GM21367 (cell line): Measurements from ENCODE around the gene AIF1L.

Experiments used
- ATAC-seq: cut with Tn5 transposase; IDR thresholded peaks from one replicate; pipeline ENCODE4 v1.9.1; 2021; ENCODE audit not compliant: unreplicated experiment

AIF1L gene

DNA sequence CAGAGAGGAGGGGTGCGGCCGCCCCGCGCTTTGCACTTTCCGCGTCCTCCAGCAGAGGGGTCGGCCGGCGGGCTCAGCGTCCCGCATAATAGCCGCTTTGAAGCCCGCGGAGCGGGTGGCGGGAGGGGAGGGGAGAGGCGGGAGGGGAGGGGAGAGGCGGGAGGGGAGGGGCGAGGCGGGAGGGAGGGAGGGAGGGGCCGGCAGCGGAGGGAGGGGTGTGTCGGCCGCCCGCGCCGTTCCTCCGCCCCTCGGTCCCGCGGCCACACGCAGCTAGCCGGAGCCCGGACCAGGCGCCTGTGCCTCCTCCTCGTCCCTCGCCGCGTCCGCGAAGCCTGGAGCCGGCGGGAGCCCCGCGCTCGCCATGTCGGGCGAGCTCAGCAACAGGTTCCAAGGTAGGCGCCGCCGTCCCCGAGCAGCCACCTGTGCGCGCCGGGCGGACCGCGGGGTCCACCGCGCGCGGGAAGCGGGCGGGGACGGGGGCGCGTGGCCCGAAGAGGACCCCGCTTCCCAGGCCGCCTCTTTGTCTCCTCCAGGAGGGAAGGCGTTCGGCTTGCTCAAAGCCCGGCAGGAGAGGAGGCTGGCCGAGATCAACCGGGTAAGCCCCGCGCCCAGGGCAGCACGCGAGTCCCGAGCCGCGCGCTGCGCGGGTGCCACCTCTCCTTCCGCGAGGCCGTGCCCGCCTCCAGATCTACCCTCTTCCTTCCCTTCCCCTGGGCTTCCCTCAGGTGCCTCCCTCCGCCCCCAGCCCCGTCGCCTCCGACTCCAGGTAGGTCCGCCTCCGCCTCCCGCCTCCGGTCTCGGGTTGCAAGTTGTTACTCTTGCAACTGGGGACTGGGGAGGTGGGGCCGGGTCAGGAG lies at the start of gene AIF1L:
AIF1L (plus strand) TSS at position 263 of the 857 bp plus-strand sequence; CDS start at position 362, 99 bp downstream.
- ATAC-seq = no peak

- ATAC-seq = no peak
Measured at GRCh38 chr9:131046581-131047202, 49.6 kb upstream of the AIF1L start.

GRCh38 chr9:131048332-131048731 lies 48.0 kb upstream of the AIF1L start:
- no peak for ATAC-seq

- ATAC-seq = no peak
Measured at GRCh38 chr9:131048820-131049219, 47.5 kb upstream of the AIF1L start.

DNA sequence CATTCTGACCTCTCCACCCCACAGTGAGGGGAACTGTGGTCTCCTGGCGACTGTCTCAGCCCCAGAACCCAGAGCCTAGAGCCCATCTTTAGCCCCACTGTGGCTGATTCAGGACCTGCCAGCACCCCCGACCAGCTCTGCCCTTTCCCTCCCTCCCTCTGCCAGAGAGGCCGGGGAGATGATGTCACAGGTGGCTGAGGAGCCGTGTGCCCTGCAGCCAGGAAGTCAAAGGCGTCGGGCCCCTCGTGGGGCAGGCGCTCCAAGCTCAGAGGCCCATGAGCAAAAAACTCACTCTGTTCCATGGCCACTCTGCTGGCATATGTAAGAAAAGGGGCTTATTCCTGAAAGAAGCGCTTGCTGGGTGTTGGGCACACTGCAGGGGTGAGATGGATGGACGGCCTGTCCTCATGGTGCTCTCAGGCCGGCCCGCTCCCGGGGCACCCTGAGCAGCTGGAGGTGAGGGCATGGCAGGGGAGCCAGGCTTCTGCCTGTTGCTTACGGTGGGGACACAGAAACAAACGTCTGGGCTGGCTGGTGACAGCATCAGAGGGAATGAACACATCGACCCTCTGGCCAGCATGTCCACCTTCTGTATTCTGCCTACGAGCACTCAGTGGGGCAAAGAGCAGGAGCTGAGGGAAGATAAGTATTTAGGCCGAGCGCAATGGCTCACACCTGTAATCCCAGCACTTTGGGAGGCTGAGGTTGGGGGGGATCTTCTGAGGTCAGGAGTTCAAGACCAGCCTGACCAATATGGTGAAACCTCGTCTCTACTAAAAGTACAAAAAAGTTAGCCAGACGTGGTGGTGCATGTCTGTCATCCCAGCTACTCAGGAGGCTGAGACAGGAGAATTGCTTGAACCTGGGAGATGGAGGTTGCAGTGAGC lies 46.3 kb upstream of the AIF1L start:
- ATAC-seq = no peak

- no peak for ATAC-seq
Measured at GRCh38 chr9:131050831-131051230, 45.5 kb upstream of the AIF1L start.

GRCh38 chr9:131051592-131052517 lies 44.5 kb upstream of the AIF1L start:
- ATAC-seq = no peak

DNA sequence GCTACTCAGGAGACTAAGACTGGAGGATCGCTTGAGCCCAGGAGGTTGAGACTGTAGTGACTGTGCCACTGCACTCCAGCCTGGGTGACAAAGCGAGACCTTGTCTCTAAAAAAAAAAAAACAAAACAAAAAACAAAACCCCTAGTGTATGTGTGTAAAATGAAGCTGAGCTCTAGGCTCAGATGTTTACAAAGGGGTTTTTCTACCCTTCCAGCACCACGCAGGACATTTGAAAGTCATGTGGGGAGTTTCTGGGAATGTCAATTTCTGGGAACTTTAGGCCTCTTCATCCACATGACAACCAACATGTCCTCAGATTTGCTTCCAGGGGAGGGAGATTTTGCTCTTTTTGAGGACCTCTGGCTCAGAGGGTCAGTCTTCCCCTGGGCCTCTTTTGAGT lies 42.4 kb upstream of the AIF1L start:
- ATAC-seq = no peak

- ATAC-seq = no peak
Measured at GRCh38 chr9:131056781-131057506, 39.4 kb upstream of the AIF1L start.

DNA sequence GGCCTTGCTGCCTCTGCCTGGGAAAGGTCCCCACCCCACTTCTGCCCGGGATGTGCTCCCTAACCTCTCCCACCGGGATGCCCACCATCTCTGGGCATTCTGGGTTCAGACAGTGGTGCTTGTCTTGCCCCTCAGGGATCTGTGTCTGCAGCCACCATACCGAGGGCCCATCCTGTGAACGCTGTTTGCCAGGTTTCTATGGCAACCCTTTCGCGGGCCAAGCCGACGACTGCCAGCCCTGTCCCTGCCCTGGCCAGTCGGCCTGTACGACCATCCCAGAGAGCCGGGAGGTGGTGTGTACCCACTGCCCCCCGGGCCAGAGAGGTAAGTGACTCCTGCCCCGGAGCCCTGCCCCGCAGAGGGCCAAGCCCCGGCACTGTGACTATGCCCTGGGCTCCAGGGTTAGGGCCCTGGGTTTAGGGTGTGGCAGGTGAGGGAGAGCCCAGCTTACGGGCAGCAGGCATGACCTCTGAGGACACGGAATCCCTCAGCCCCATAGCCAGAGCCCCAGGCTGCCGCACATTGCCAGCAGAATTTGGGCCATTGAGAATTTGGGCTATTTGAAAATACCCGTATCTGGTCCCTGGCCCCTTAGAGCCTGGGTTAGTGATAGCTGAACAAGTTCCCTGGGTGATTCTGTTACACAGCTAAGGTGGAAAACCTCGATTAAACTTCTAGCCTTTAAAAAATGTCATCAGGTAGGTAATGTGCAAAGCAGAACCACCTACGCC lies 35.3 kb upstream of the AIF1L start:
- no peak for ATAC-seq

- no peak for ATAC-seq
Measured at GRCh38 chr9:131062969-131063368, 33.4 kb upstream of the AIF1L start.

DNA sequence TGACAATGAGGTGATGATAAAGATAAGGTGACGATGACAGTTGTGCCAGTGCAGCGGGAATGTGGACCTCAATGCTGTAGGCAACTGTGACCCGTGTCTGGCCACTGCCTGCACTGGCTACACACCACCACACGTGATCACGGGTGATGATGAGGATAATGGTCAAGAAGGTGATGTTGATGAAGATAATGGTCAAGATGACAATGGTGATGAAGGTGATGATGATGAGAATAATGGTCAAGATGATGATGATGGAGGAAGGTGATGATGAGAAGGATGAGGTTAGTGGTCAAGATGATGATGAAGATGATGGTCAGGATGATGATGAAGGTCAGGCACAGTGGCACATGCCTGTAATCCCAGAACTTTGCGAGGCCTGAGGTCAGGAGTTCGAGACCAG lies 30.7 kb upstream of the AIF1L start:
- no peak for ATAC-seq

DNA sequence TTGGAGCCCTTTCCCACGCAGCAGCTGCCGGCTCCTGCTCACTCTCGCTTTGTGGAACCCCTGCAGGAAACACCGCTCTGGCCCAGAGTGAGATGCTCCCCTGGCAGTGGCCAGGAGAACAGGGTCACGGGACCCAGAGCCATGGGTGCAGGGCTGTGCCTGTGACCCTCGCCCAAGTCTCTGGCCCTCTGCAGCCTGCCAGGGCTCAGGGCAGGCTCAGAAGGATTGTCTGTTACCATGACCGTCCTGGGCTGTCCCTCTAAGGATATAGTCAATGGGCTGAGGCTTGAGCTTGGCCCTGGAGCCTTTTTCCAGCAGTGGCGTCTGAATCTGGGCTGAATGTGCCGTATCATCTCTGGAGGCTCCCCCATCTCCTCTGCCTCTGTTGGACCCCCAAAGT lies 28.7 kb upstream of the AIF1L start:
- no peak for ATAC-seq

DNA sequence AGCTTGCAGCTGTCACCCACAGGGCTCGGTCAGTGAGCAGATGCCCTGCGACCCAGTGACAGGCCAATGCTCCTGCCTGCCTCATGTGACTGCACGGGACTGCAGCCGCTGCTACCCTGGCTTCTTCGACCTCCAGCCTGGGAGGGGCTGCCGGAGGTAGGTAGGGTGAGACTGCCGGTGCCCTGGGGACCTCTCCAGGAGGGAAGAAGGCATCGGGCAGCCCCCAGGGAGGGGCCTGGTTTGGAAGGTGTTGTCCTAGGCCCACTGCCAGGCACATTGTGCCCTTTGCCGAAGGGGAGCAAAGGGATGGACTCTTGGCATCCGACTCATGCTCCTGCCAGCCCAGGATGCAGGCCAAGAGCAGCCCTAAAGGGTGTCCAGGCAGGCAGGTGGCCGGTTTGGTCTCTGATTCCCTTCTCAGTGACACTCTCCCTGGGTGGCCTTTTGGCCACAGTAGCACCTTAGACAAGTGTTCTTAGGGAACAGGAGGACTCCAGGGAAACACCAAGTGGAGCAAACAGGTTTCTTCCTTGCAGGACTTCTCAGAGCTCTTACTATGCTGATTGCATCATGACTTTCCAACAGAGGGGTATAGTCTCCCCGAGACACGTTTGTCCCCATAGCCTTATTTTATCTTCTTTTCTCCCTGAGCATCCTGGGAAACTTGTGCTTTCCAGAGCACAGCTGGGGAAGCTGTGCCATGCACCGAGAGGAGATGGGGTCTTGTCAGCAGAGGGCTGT lies 28.1 kb upstream of the AIF1L start:
- ATAC-seq = no peak

GRCh38 chr9:131069699-131070098 lies 26.6 kb upstream of the AIF1L start:
- no peak for ATAC-seq

- ATAC-seq = no peak
Measured at GRCh38 chr9:131072107-131072870, 24.0 kb upstream of the AIF1L start.

DNA sequence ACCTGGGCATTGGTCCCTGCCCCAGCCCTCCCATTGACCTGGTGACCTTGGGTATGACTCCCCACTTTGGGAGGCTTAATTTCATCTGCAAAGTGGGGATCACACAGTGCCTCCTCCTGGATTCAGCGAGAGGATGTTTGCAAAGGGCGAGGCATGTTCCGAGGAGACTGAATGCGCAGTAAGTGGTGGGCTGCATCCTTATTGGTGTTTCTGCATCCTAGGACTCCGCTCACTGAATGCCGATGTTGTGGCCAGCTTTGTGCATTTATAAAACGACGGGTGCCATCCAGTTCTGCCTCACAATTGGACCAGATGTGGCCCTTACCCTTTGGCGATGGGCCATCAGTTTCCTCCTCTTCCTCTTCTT lies 23.5 kb upstream of the AIF1L start:
- no peak for ATAC-seq
